HG03558 (cell line): ENCODE measurements around the gene STX1B.
"Not testable (repeated sequence)": the region's sequence is repeated elsewhere in the genome, so short reads cannot be mapped to it uniquely, and the experiment has no call there.

ENCODE experiments used
- ATAC-seq: cut with Tn5 transposase; IDR thresholded peaks from one replicate; pipeline ENCODE4 v1.9.1; 2021; ENCODE audit warnings: moderate number of reproducible peaks; ENCODE audit not compliant: unreplicated experiment; ENCODE audit errors: extremely low read depth

STX1B gene

DNA sequence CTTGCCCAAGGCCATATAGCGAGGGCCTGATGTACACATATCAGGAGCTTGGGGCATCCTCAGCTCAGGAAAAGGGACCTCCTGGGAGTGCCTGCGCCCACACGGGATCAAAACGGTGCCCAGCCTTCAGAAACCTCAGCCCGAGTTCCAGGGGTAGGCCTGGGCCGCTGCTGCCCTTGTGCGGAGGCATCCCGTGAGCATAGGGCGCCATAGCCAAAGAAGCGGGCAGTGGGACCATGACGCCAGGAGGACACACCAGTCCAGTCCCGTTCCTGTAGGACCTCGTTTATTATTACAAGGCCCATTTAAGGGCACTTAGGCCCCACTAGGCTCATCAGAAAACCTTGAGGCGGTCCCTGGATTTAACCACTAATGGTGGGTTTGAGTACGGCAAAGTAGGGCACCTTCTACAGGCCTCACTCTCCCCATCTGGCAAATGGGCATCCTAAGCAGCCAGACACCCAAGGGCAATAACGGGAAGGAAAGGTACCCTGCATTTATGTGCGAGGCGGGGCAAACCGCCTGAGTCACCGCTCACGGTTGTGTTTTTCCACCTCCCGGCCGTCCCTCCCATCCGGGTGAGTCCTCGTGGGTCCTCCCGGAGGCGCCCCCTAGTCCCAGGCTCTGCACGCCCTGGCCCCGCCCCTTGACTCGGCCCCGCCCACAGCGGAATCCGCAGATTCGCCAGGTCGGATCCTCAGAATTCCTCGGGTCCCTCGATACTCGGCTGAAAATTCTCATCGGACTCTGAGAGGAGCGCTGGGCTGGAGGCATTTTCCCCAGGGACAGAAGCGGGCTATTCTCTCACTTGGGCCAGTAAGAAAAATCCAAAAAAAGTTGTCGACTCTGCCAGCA lies 53.6 kb downstream of the STX1B start:
- no peak for ATAC-seq

DNA sequence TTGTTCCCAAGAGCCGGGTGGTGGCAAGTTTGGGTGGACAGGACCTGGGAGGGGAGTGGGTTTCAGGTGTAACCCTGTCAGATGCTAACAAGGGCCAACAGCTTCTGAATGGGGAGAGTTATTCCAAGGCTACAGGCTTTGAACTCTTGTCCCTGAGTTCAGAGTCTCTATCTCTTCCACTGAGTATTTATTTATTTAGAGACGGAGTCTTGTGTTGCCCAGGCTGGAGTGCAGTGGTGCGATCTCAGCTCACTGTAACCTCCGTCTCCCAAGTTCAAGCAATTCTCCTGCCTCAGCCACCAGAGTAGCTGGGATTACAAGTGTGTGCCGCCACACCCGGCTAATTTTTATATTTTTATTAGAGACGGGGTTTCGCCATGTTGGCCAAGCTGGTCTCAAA lies 55.4 kb downstream of the STX1B start:
- no peak for ATAC-seq

DNA sequence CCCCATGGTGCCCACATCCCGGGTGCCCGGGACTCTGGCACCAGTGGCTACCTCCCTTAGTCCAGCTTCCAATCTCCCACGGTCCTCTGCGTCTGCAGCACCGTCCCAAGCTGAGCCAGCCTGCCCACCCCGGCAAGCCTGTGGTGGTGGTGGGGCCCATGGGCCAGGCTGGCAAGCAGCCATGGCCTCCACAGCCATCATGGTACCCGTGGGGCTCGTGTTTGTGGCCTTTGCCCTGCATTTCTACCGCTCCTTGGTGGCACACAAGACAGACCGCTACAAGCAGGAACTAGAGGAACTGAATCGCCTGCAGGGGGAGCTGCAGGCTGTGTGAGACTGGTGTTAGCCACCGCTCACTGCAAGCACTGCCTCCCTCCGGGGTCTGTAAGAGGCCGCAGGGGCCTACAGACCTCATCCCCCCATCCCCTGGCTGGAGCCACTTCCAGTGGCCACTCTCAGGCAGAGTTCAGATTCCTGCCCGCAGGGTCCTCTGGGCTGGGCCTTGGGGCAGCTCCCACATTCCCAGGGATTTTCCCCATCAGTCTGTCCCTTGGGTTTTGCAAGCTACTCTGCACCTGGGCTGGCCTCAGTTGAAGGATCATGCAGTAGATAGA lies 56.8 kb downstream of the STX1B start:
- ATAC-seq: no peak

DNA sequence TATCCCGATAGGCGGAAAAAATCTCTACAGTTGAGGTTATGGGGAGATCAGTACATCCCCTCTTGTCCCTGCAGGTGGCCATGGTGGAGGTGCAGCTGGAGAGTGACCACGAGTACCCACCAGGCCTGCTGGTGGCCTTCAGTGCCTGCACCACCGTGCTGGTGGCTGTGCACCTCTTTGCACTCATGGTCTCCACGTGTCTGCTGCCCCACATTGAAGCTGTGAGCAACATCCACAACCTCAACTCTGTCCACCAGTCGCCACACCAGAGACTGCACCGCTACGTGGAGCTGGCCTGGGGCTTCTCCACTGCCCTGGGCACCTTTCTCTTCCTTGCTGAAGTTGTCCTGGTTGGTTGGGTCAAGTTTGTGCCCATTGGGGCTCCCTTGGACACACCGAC lies 57.3 kb downstream of the STX1B start:
- no peak for ATAC-seq

DNA sequence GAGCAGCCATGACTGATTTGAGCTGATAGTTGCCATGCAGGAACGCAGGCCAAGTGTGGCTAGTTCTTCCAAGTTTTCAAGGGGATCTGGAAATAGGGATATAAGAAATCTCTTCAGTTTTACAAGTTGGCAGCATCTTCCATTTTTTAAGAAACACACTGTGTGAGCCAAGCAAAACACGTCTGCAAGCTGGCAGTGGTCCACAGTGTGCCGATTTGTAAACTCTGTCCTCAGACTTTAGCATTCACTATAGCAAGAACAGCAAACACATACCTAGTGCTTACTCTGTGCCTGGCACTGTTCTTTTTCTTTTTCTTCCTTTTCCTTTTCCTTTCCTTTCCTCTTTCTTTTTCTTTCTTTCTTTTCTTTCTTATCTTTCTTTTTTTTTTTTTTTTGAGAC lies 58.7 kb downstream of the STX1B start:
- no peak for ATAC-seq

DNA sequence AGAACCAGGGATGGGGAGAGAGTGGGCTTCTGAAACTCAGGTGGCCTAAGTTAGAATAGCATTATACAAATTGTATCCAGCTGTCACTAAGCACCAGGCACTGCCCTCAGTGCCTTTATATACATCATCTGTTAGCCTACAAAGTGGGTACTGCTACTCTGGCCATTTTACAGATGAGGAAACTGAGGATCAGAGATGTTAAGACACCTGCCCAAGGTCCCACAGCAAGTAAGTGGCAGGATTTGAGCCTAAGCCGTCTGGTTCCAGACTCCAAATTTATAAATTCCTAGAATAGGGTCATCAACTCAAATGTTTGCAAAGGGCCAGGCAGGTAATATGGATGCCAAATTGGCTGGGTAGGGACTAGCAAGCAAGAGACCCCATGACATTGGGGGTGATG lies 59.2 kb downstream of the STX1B start:
- ATAC-seq: no peak

DNA sequence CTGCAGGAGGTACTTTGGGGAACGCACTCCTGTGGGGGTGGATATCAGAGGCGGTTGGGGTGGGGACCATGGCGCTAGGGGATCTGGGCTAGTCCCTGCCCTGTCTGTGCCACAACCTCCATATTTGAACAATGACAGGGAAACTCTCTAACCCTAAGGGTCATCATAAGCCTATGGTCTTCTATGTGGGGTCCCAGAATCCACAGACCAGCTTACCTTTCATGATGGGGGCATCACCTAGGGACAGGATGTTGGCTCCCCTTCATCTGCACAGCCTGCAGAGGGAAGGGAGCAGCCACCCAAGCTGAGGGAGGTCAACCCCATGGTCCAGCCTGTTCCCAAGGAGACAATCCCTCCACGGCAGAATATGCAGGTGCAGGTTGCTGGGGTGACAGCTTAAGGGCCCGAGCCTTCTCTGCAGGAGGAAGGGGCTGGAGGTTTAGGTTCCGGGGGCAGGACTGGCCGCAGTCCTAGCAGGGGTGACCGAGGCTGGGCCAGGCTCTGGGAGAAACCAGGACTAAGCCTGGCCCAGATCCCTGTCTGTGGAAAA lies 59.8 kb downstream of the STX1B start:
- no peak for ATAC-seq

DNA sequence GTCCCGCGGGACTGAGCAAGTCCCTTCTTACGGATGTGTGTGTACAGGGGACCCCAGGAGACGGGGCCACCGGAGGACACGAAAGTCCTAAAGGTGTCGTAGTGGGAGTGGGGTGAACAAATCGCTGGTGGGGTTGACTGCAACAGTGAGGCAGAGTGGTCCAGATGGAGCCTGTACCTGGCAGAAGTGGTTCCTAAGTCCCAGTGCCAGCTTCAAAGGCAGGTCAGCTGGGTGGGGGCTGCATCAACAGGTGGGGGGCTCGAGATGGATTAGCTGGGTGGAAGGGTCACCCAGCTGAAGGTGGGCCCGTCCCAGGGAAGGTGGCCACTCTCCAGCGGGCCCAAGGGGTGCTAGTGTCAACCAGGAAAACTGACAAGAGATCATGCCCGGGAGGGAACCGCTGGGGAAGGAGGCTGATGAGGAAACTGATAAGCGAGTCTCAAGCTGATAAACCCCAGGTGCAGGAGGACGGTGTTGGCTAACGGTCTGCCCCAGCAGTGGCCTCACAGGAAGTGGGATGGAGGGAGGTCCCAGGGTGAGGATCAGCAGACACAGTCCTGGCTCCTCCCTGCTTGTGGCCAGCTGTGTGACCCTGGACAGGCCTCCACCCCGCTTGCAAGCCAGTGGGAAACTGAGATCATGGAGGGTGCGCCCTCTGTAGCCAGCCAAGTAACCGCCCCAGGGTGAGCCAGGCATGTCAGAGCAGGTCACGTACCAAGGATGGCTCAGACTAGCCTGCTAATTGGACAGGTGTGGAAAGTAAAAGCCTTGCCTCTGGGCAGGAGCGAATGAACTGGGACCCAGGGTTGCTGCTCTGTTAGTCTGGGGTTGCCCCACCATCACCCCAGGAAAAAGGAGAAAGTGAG lies 60.6 kb downstream of the STX1B start:
- ATAC-seq: no peak

DNA sequence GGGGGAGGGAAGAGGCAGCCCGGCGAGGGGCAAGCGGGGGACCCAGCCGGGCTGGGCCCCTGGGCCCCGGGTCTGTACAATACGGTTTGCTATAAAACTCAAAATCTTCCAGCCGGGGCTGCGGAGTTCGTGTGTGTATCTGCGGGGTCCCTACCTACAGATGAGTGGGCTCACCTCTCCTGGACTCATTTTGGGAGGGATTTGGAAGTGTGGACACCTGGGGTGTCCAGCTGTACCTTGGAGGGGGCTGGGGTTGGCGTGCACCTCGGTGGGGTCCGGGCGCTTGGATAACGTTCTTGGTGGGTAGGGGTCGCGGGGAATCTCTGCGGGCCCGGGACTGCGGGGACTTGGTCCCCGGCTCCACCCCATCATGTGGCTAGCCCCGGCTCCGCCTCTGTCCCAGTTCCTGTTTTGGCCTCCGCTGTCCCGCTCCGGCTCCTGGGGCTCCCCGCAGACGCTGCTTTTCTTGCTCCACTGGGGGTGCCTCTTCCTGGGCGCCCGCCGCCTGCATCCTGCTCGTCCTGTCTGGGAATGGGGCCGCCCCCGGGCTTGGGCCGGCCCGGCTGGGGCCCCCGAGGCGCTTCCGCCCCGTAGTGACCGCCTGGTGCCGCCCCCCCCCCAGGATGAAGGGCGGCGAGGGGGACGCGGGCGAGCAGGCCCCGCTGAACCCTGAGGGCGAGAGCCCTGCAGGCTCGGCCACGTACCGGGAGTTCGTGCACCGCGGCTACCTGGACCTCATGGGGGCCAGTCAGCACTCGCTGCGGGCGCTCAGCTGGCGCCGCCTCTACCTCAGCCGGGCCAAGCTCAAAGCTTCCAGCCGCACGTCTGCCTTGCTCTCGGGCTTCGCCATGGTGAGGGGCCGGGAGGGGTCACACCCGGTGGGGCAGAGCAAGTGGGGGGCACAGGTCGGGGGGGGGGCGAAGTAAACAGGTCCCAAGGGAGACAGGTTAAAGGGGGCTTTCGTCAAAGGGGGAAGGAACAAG lies 61.5 kb downstream of the STX1B start, which contains the start of gene ORAI3:
TSS of gene ORAI3 (plus strand) at position 402 of the 983 bp plus-strand sequence. CDS start at position 624, 222 bp downstream.
- no peak for ATAC-seq

DNA sequence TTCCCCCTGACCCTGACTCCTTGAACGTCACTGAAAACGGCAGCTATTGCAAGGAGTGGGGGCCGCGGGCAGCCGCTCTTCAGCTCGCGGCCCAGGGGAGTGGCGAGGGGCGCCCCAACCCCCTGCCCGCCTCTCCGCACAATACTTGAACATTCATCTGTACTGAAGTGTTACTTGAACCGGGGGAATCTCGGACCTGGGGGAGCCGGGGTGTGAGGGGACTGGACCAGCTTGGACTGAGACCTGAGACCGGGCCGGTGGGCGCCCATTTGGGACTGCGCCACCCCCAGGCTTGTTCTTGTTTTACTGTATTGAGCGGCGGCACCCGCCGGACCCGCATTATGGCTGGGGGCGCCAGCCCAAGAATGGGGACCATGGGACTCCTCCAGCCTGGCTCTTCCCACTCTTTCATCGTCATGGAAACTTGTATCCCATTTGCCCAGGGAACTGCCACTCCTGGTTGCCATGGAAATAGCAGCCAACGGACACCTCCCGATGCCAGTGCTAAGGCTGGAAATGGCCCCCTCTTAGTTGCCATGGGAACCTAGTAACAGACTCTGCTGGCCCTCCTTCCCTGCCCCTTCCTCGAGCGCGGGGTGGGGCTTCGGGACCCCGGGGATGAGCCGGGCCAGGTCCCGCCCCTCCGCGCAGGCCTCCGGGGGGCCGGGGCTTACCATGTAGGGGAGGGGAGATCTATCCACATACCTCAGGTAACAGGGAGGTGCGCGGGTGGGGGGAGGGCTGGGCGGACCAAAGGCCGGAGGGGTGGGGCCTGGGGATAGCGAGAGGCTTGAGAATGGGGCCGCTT lies 62.4 kb downstream of the STX1B start:
- no peak for ATAC-seq

DNA sequence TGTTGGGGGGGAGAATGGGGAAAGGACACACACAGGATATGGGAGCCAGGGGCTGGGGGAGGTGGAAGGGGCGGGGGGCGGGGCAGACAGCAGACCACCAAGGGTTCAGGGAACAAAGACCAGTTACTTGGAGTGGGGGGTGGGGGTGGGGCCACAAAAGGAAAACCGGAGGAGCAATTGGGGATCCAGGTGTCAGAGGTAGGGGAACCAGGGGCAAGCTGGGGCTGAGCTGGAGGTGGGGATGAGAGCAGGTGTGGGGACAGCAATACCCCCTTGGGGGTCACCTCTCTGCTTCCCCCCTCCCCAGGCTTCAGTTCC lies 62.9 kb downstream of the STX1B start:
- ATAC-seq: no peak

DNA sequence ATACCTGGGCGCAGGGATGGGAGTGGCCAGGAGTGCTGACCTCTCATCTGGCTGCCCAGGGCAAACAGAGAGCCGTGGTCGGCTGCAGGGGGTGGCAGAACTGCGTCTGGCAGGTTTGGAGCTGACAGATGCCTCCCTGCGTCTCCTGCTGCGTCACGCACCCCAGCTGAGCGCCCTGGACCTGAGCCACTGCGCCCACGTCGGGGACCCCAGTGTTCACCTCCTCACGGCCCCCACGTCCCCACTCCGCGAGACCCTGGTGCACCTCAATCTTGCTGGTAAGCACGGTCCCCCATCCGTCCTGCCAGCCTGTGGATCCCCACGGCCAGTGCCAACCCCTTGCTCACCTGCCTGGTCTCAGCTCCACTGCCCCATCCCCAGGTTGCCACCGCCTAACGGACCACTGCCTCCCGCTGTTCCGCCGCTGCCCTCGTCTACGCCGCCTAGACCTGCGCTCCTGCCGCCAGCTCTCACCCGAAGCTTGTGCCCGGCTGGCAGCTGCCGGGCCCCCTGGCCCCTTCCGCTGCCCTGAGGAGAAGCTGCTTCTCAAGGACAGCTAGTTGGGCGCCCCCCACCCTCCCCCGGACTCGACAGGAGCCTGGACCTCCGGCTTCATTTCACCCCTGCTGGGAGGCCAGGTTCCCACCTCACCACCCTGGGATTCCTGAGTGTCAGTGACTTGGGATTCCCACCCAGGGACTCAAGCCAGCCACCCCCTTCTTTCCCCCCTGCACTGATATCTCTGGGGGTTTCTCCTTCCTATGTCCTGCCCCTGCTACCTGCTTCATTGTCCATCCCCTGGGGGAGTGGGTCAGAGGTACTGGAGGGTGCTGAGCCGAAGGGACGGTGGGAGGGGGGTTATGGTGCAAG lies 63.5 kb downstream of the STX1B start:
- no peak for ATAC-seq

DNA sequence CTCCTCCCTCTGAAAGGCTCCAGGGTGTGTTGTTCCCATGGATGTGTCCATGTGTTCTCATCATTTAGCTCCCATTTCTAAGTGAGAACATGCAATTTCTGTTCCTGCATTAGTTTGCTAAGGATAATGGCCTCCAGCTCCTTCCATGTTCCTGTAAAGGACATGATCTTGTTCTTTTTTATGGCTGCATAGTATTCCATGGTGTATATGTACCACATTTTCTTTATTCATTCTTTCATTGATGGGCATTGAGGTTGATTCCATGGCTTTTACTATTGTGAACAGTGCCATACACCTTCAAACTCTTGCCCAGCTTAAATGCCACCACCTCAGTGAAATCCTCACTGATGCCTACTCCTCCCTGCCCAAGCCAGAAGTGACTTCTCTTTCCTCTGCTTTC lies 66.1 kb downstream of the STX1B start:
- no peak for ATAC-seq

DNA sequence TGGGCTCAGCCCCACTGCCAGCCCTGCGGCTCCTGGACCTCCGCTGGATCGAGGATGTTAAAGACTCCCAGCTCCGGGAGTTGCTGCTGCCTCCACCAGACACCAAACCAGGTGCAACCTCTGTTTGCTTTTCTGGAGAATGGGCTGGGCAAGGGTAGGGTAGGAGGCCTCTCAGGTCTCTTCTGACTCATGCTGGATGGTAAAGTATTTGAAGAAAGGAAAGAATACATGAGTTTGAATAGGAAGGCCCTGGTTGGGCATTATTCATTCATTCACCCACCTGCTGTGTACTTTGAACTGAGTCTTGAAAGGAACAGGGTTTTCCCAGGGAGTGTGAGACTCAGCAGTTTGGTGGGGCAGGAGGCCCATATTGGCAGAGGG lies 68.0 kb downstream of the STX1B start:
- ATAC-seq: no peak

DNA sequence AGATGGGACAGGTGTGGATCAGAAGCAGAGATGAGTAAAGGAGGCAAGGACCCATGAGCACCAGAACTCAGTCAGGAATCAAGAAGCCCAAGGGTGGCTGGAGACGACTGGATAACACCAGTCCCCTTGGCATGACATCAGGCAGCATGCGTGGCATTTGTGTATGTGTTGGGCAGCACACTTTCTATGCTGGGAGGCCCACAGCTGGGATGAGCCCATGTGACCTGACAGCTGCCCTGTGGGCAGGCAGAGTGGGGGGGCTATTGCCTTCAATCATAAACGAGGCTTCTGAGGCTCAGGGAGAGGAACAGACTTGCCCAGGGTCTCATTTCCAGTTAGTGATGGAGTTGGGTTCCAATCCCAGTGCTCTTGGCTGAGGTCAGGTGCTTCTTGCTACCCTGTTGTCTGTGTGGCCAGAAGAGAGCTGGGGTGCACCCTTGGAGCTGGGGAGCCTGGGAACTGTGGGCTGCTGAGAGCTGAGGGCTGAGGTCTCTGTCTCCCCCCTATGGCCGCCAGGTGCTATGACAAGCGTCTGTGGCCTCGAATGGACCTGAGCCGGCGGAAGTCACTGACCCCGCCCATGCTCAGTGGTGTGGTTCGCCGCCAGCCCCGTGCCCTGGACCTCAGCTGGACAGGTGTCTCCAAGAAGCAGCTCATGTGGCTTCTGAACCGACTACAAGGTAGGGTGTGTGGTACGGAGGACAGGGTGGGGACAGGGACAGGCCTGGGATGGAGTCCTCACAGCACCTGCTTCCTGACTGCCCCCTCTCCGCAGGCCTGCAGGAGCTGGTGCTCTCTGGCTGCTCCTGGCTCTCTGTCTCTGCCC lies 68.6 kb downstream of the STX1B start:
- no peak for ATAC-seq

DNA sequence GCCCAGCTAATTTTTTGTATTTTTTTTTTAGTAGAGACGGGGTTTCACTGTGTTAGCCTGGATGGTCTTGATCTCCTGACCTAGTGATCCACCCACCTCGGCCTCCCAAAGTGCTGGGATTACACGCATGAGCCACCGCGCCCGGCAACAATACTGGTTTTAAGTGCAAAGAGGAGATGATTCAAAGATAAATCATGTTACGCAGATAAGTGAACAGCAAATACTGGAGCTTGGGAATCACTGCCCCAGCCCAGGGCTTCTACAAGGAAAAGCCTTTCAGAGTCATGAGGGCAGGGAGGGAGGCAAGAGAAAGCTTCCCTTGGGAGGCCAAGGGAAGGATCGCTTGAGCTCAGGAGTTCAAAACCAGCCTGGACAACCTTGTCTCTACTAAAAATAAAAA lies 70.9 kb downstream of the STX1B start:
- ATAC-seq: not testable (repeated sequence)
